ENCODE results near the gene TMEM52. TPM values are rescaled to one million over a fixed set of nuclear protein-coding genes. Genes with fewer than 3 reads are reported as not detected.
"Not testable (repeated sequence)": the region's sequence is repeated elsewhere in the genome, so short reads cannot be mapped to it uniquely, and the experiment has no call there.

The TMEM52 gene
- total RNA-seq, 2 donors from 2014 or later = 0.64 to 1.5 TPM

- DNase-seq (ENCODE audit: low spot score in 2 of 2) (no peak), ATAC-seq (no peak)
- H3K27ac Mint-ChIP-seq = no peak overlapping the region
- H3K9me3 Mint-ChIP-seq = peaks cover 6 to 22% of the 10 kb centered on the region in 2 donors
- H3K36me3 Mint-ChIP-seq = peaks cover 0 to 9% of the 10 kb centered on the region in 2 donors
Observed at GRCh38 chr1:1938276-1938573, 19.1 kb upstream of the TMEM52 start.

- Mint-ChIP-seq H3K27ac (no peak overlapping the region), H3K9me3 (peaks cover 6 to 22% of the 10 kb centered on the region in 2 donors), H3K36me3 (peaks cover 0 to 9% of the 10 kb centered on the region in 2 donors)
- ATAC-seq (no peak), DNase-seq (ENCODE audit: low spot score in 2 of 2) (no peak)
Observed at GRCh38 chr1:1937549-1938275, 18.6 kb upstream of the TMEM52 start.

- H3K36me3 Mint-ChIP-seq = peaks cover 0 to 9% of the 10 kb centered on the region in 2 donors
- DNase-seq (ENCODE audit: low spot score in 2 of 2) (no peak), ATAC-seq (no peak)
- no peak overlapping the region for H3K27ac Mint-ChIP-seq
- H3K9me3 Mint-ChIP-seq = peaks cover 6 to 22% of the 10 kb centered on the region in 2 donors
Observed at GRCh38 chr1:1937061-1937460, 18.0 kb upstream of the TMEM52 start.

- ATAC-seq; DNase-seq (ENCODE audit: low spot score in 2 of 2); H3K36me3 Mint-ChIP-seq; H3K27ac Mint-ChIP-seq: not testable (repeated sequence)
- H3K9me3 Mint-ChIP-seq = peaks cover 6 to 22% of the 10 kb centered on the region in 2 donors
Observed at GRCh38 chr1:1934848-1935247, 15.8 kb upstream of the TMEM52 start.

GRCh38 chr1:1929639-1930545 is 10.8 kb upstream of the TMEM52 start:
- ATAC-seq = no peak
- Mint-ChIP-seq H3K36me3 (peaks cover 0 to 9% of the 10 kb centered on the region in 2 donors), H3K27ac (no peak overlapping the region)

GRCh38 chr1:1929102-1929638 is 10.1 kb upstream of the TMEM52 start:
- peaks cover 3 to 8% of the 10 kb centered on the region in 2 donors for H3K9me3 Mint-ChIP-seq
- ATAC-seq (no peak), DNase-seq (ENCODE audit: low spot score in 2 of 2) (no peak)
- no peak overlapping the region for H3K27ac Mint-ChIP-seq
- peaks cover 0 to 5% of the 10 kb centered on the region in 2 donors for H3K36me3 Mint-ChIP-seq

More at GRCh38 chr1:1929639-1930545, 10.8 kb upstream of the TMEM52 start:
- H3K9me3 Mint-ChIP-seq = peaks cover 6 to 14% of the 10 kb centered on the region in 2 donors
- DNase-seq (ENCODE audit: low spot score in 2 of 2) = no peak

- ATAC-seq = no peak
- Mint-ChIP-seq H3K27ac (no peak overlapping the region), H3K9me3 (peaks cover 0 to under 1% of the 10 kb centered on the region in 2 donors), H3K36me3 (no peaks in the 10 kb centered on the region)
- no peak for DNase-seq (ENCODE audit: low spot score in 2 of 2)
Observed at GRCh38 chr1:1928231-1929101, 9.4 kb upstream of the TMEM52 start.

- ATAC-seq (no peak), DNase-seq (ENCODE audit: low spot score in 2 of 2) (no peak)
- no peaks in the 10 kb centered on the region for H3K9me3 Mint-ChIP-seq
- no peak overlapping the region for H3K27ac Mint-ChIP-seq
- no peaks in the 10 kb centered on the region for H3K36me3 Mint-ChIP-seq
Observed at GRCh38 chr1:1927751-1928150, 8.7 kb upstream of the TMEM52 start.

GRCh38 chr1:1926886-1927660 is 8.0 kb upstream of the TMEM52 start:
- Mint-ChIP-seq H3K9me3 (no peaks in the 10 kb centered on the region), H3K27ac (no peak overlapping the region), H3K36me3 (no peaks in the 10 kb centered on the region)
- no peak for DNase-seq (ENCODE audit: low spot score in 2 of 2)
- no peak for ATAC-seq

- Mint-ChIP-seq H3K36me3 (no peaks in the 10 kb centered on the region), H3K27ac (no peak overlapping the region), H3K9me3 (no peaks in the 10 kb centered on the region)
- DNase-seq (ENCODE audit: low spot score in 2 of 2) = no peak
- no peak for ATAC-seq
Observed at GRCh38 chr1:1926346-1926811, 7.3 kb upstream of the TMEM52 start.

- ATAC-seq (no peak), DNase-seq (ENCODE audit: low spot score in 2 of 2) (no peak)
- H3K27ac Mint-ChIP-seq = no peak overlapping the region
Observed at GRCh38 chr1:1925437-1926345, 6.6 kb upstream of the TMEM52 start.

GRCh38 chr1:1924849-1925248 is 5.8 kb upstream of the TMEM52 start:
- DNase-seq (ENCODE audit: low spot score in 2 of 2) (no peak), ATAC-seq (no peak)
- Mint-ChIP-seq H3K27ac (no peak overlapping the region), H3K36me3 (no peaks in the 10 kb centered on the region), H3K9me3 (no peaks in the 10 kb centered on the region)

More at GRCh38 chr1:1925437-1926345, 6.6 kb upstream of the TMEM52 start:
- Mint-ChIP-seq H3K36me3 (no peaks in the 10 kb centered on the region), H3K9me3 (no peaks in the 10 kb centered on the region)

GRCh38 chr1:1924386-1924785 is 5.3 kb upstream of the TMEM52 start:
- Mint-ChIP-seq H3K9me3 (no peaks in the 10 kb centered on the region), H3K27ac (no peak overlapping the region), H3K36me3 (no peaks in the 10 kb centered on the region)
- ATAC-seq = no peak
- DNase-seq (ENCODE audit: low spot score in 2 of 2) = no peak

- H3K9me3 Mint-ChIP-seq = no peaks in the 10 kb centered on the region
- H3K27ac Mint-ChIP-seq = no peak overlapping the region
- no peaks in the 10 kb centered on the region for H3K36me3 Mint-ChIP-seq
- DNase-seq (ENCODE audit: low spot score in 2 of 2) (no peak), ATAC-seq (no peak)
Observed at GRCh38 chr1:1922956-1923833, 4.1 kb upstream of the TMEM52 start.

Data from activated naive CD4-positive, alpha-beta T cell treated with anti-CD3 and anti-CD28 coated beads, Interleukin-2, amount 50 U/mL, for 72 hours (primary cell).